ENCODE results near the gene CACNA1D.

DNA sequence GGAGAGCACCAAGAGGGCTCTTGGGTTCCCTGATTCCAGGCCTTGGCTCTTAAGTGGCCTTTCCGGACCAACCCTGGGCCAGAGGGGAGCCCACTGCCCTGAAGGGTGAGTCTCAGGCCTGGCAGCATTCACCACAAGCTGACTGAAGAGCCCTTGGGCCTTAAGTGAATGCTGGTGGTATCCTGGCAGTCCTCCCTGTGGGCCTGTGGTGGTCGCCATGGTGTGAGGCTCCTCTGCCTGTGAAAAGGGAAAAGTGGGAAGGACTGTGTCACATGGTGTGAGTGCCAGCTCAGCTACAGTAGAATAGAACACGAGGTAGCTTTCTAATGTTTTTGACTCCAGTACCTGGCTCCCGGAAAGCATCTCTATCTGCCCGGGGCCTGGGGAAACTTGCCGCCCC lies 336.5 kb downstream of the CACNA1D start:
- TF ChIP-seq JUND (IDR thresholded peaks at IDR 0.05) (no peak), POLR2AphosphoS5 (IDR thresholded peaks at IDR 0.05; ENCODE audit: low read depth, low read length) (no peak), POLR2A (IDR thresholded peaks at IDR 0.05; ENCODE audit: borderline replicate concordance, extremely low read depth, insufficient read depth, insufficient read length) (no peak), ZNF274 (IDR thresholded peaks at IDR 0.05; ENCODE audit: low read depth, low read length) (no peak), EGR1 (IDR thresholded peaks at IDR 0.05; ENCODE audit: low read depth) (no peak)
- TF ChIP-seq, protein P1, sequence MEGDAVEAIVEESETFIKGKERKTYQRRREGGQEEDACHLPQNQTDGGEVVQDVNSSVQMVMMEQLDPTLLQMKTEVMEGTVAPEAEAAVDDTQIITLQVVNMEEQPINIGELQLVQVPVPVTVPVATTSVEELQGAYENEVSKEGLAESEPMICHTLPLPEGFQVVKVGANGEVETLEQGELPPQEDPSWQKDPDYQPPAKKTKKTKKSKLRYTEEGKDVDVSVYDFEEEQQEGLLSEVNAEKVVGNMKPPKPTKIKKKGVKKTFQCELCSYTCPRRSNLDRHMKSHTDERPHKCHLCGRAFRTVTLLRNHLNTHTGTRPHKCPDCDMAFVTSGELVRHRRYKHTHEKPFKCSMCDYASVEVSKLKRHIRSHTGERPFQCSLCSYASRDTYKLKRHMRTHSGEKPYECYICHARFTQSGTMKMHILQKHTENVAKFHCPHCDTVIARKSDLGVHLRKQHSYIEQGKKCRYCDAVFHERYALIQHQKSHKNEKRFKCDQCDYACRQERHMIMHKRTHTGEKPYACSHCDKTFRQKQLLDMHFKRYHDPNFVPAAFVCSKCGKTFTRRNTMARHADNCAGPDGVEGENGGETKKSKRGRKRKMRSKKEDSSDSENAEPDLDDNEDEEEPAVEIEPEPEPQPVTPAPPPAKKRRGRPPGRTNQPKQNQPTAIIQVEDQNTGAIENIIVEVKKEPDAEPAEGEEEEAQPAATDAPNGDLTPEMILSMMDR (IDR thresholded peaks at IDR 0.05 in 2 of 3, conservative IDR thresholded peaks at IDR 0.05 in 1 of 3; ENCODE audit: borderline replicate concordance in 1 of 3, insufficient read depth in 1 of 3, low read depth in 2 of 3, low read length in 2 of 3), result no peak

Data from HCT116 (cell line).